ENCODE results near the gene LONRF3.
"Not testable (repeated sequence)": the region's sequence is repeated elsewhere in the genome, so short reads cannot be mapped to it uniquely, and the experiment has no call there.

The LONRF3 gene

DNA sequence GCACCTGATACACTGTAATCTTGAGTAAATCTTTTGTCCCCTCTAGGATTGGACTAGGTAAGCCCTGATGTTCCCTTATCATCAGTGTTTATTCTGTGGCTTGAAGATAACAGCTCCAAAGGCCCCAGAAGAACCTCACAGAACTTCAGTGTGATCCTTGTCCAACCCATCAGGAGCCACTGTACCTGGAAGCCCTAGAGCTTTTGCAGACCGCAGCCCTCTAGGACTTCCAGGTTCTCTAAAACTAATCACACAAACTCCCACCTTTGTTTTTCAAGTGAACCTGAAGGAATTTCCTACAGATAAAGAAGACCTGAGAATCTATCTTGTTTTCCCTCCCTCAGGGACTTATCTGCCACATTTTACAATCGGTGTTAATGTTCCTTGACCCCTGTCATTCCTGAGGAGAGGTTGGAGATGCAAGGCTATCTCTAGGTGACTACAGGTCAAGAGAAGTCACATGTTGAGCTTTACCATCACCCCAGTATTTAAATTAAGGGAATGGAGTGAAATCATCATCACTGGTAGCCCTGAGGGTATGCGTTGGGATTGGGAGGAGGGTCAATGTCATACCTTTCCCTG, 32.9 kb downstream of the LONRF3 start:
- no peak overlapping the region for H3K4me3 ChIP-seq (ENCODE audit: low read length)
- TF ChIP-seq ZNF274 (IDR thresholded peaks at IDR 0.05; ENCODE audit: low read depth, low read length): no peak

DNA sequence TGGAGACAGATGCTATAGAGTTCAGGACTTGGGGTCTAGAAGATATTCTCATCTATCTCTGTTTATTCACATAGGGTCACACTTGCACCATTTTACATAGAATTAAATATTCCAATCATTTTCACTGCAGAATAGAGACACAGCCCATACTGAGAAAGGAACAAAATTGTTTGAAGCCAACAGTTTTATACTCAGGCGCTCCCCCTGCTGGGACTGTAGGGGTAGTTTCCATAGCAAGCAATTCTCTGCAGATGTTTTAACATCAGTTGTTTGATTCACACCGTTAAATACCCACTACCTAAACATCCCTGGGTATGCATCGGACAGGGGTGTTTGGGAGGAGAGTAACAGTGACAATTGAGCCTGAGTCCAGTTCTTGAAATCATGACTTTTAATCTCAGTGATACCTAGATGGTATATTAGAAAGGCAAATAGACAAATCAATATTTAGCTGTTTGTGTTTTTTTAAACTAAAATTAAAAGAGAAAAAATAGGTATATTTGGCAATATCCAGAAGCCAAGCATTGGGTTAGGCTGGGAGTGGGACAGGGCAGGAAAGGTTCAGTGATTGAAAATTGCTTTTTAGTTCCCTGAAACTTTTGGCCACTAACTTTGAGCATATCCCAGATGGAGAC, 33.8 kb downstream of the LONRF3 start:
- no peak for TF ChIP-seq ZNF274 (IDR thresholded peaks at IDR 0.05; ENCODE audit: low read depth, low read length)
- no peak overlapping the region for H3K4me3 ChIP-seq (ENCODE audit: low read length)

DNA sequence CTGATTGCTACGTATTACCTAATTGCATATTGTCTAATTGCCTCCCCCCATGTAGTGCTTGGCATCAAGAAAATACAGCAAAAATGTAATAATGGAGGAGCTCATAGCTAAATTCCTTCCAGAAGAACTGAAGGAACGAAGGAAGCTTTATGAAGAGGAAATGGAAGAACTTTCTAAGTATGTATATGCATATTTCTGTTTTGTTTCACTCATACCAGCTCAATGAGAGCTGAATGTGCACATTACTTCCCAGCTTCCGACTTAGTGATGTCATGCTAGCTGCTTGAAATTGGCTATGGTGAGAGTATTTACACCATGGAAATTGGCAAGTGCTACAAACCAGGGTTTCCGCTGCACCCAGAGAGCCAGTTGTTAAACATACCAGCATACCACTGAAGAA, 34.7 kb downstream of the LONRF3 start:
- H3K4me3 ChIP-seq (ENCODE audit: low read length): no peak overlapping the region
- no peak for TF ChIP-seq ZNF274 (IDR thresholded peaks at IDR 0.05; ENCODE audit: low read depth, low read length)

DNA sequence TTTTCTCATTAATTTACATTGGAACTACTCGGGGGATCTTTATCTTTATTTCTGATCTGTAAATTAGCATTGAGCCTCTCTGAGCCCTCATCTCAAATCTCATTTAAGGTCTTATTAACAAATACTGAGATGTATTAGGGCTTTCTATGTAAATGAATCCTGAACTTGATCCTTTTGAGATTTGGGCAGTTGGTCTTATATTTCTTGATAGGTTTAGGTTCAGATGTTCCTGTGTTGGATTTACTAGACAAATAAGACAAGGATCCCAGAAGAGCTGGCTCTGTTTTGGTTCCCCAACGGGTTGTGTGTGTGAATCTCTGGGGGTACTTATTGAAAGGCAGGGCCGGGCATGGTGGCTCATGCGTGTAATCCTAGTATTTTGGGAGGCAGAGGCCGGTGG, 36.1 kb downstream of the LONRF3 start:
- no peak overlapping the region for H3K4me3 ChIP-seq (ENCODE audit: low read length)
- TF ChIP-seq ZNF274 (IDR thresholded peaks at IDR 0.05; ENCODE audit: low read depth, low read length): no peak

DNA sequence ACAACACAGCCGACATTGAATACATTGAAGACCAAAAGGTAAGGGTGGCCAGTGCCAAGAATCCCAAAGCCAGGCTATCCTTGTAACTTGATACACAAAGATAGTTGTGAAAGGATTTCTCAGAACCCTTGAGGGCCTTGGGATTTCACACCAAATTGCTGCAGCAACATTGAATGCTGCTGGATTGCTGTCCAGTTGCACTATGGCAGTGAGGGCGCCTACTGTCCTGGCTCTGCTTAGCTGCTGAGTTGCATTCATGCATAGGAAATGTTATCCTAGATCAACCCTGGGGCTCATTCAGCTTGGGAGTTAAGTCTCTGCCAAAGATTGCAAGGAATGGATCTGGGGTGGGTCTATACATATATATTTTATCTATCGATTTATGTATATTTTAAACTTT, 38.7 kb downstream of the LONRF3 start:
- no peak overlapping the region for H3K4me3 ChIP-seq (ENCODE audit: low read length)
- no peak for TF ChIP-seq ZNF274 (IDR thresholded peaks at IDR 0.05; ENCODE audit: low read depth, low read length)

DNA sequence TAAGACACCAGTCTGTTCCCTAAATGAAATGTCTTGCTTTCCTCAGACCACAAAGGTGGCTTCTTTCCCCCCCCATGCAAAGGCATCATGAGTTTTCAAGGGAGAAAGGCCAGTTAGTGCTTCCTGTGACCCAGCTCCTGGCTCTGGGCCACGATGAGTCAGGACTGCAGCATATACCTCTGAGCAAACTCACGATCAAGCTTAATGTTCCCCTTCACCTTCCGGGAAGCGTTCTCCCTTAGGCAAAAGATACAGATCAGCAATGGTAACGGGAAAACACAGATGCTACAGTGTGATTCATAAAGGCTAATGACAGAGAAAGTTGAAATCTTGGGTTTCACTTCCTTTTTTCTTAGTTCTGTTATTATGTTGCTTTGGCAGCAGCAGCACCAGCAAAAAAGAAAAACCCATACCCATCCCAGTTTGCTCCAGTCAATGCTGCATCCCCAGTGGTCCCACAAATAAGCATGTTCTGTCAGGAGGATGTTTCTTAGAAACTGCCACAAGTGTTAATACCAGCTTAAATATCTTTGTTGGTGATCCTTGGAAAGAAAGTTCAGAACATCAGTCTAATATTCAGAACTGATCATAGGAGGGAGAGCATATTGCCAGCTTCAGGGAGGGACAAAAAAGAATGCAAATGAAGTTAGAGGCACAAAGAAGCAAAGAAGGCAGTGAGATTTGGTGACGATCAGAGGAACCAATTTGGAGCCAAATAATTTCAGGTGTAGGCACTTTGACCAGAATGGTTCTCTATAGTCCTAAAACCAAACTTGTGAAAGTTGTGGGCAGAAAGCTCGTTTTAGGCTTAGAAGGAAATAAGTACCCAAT, 41.2 kb downstream of the LONRF3 start:
- TF ChIP-seq ZNF274 (IDR thresholded peaks at IDR 0.05; ENCODE audit: low read depth, low read length): no peak
- H3K4me3 ChIP-seq (ENCODE audit: low read length): no peak overlapping the region

DNA sequence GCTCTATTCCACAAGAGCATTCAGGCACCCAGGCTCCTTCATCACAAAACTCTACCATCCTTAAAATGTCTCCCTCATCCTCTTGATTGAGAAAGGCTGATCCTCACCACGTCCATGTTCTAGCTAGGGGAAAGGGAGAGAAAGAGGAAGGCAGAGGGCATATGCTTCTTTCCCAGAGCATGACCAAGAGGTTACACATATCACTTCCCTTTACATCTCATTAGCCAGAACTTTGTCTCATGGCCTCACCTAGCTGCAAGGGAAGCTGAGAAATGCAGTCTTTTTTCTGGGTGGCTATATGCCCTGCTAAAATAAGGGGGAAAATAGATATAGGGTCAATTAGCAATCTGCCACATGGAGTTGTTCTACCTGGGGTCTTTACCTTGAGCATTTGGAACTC, 42.7 kb downstream of the LONRF3 start:
- no peak for TF ChIP-seq ZNF274 (IDR thresholded peaks at IDR 0.05; ENCODE audit: low read depth, low read length)
- H3K4me3 ChIP-seq (ENCODE audit: low read length): no peak overlapping the region

DNA sequence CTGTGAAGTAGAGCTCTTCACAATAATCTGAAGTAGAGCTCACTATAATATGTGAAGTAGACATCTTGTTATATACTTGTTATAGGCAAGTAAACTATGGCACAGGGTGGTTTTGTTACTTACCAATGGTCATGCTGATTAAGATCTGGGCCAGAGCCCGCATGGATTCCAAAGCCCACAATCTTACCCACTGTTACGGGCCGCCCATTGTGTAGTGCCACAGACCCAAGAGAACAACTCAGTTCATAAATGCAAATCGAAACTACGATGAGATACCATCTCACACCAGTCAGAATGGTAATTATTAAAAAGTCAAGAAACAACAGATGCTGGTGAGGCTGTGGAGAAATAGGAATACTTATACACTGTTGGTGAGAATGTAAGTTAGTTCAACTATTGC, 51.5 kb downstream of the LONRF3 start:
- H3K4me3 ChIP-seq (ENCODE audit: low read length): no peak overlapping the region
- TF ChIP-seq ZNF274 (IDR thresholded peaks at IDR 0.05; ENCODE audit: low read depth, low read length): no peak

DNA sequence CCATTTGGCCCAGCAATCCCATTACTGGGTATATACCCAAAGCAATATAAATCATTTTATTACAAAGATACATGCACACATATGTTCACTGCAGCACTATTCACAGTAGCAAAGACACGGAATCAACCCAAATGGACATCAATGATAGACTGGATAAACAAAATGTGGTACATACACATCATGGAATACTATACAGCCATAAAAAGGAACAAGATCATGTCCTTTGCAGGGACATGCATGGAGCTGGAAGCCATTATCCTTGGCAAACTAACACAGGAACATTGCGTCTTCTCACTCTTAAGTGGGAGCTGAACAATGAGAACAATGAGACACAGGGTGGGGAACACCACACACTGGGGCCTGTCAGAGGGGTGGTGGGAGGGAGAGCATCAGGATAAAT, 51.9 kb downstream of the LONRF3 start:
- not testable (repeated sequence) for H3K4me3 ChIP-seq (ENCODE audit: low read length)

DNA sequence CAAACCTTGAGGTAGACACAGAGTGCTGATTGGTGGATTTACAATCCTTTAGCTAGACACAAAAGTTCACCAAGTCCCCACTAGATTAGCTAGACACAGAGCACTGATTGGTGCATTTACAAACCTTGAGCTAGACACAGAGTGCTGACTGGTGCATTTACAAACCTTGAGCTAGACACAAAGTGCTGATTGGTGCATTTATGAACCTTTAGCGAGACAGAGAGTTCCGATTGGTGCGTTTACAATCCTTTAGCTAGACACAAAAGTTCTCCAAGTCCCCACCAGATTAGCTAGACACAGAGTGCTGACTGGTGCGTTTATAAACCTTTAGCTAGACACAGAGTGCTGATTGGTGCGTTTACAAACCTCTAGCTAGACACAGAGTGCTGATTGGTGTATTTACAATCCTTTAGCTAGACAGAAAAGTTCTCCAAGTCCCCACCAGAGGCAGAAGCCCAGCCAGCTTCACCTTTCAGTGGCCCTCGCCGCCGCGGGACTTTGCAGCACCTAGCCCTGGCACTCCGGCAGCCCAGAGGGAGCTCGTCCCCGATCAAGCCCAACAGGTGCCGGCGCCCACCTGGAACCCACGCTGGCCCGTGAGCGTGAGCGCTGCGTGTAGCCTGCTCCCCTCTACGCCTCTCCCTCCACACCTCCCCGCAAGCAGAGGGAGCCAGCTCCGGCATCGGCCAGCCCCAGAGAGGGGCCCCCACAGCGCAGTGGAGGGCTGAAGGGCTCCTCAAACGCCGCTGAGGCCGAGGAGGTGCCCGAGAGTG, 53.7 kb downstream of the LONRF3 start:
- H3K4me3 ChIP-seq (ENCODE audit: low read length): not testable (repeated sequence)

DNA sequence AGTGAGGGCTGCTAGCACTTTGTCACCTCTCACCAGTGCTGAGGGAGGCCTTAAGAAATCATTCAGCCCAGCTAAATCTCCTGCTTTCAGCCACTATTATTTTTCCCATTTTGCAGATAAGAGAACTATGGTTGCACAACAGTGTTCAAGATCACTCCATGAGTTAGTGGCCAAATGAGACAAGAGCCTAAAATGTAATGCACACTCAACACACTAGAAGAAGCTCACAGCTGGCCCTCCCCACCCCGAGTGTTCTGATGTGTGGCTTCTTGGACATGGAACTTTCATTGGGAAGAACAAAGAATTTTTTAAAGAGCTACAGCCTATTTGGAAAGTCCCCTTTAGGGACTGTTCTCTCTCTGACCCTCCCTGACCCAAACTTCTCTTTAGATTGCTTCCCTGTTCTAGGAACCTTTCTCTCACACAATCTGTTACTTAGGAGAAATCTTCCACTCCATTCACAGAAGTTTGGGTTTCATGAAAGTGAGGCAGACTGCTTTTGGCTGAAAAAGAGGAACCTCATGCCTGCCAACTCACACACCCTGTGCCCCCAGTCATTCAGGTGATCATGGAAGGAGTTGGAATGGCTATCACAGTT, 54.4 kb downstream of the LONRF3 start:
- no peak overlapping the region for H3K4me3 ChIP-seq (ENCODE audit: low read length)

DNA sequence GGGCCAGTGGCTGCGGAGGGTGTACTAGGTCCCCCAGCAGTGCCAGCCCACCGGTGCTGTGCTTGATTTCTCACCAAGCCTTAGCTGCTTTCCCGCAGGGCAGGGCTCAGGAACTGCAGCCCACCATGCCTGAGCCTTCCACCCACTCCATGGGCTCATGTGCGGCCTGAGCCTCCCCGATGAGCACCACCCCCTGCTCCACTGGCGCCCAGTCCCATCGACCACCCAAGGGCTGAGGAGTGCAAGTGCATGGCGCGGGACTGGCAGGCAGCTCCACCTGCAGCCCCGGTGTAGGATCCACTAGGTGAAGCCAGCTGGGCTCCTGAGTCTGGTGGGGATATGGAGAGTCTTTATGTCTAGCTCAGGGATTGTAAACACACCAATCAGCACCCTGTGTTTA, 55.2 kb downstream of the LONRF3 start:
- not testable (repeated sequence) for H3K4me3 ChIP-seq (ENCODE audit: low read length)

More for the DNA sequence above, 54.4 kb downstream of the LONRF3 start:
- TF ChIP-seq ZNF274 (IDR thresholded peaks at IDR 0.05; ENCODE audit: low read depth, low read length): no peak

DNA sequence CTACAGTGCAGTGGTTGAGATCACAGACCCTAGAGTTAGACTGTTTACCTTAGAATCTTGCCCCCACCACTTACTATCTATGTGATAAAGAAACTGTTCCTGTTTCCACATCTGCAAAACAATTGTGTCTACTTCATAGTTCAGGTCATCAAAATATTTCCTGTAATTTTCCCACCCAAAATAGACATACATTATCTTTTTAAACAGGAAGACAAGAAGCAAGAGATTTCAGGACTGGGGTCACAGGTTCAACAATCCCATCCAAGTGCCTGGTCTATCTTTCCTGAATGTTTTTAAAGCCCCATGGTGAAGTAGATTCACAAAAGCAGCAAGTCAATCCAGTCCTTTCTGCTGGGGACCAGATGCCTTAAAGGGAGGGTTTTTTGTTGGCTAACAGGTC, 56.6 kb downstream of the LONRF3 start:
- H3K4me3 ChIP-seq (ENCODE audit: low read length): no peak overlapping the region

More for the DNA sequence above, 56.6 kb downstream of the LONRF3 start:
- TF ChIP-seq ZNF274 (IDR thresholded peaks at IDR 0.05; ENCODE audit: low read depth, low read length): no peak
